GM23338 (cell line): ENCODE measurements around the gene CUX1. TPM values are rescaled to one million over a fixed set of nuclear protein-coding genes. Genes with fewer than 3 reads are reported as not detected.
A peak's percentile ranks its signal among the peaks of the same experiment; 100 is the strongest.

Experiments
- ATAC-seq: fragments of 200-7000 bp; cut with Tn5 transposase; 3 replicates; pipeline ENCODE4 v1.9.1; 2020
- DNase-seq: peaks from one replicate; pipeline ENCODE4 v3.0.0-alpha.2; 2015; ENCODE audit warnings: low spot score
- H2AFZ ChIP-seq: fragments of 200-600 bp; sonication (generic); 2 replicates; pipeline ENCODE4 v1.8.0; 2016; ENCODE audit warnings: antibody characterized with exemption, mild to moderate bottlenecking, moderate library complexity
- H3F3A ChIP-seq: fragments of 200-600 bp; sonication (generic); replicated peaks from 2 replicates; pipeline ENCODE4 v1.8.0; 2017; ENCODE audit warnings: antibody characterized with exemption, mixed run types, low read depth
- H3K27ac ChIP-seq: fragments of 200-600 bp; sonication (generic); 2 replicates; pipeline ENCODE4 v1.6.1; 2016; ENCODE audit warnings: low read depth
- H3K27me3 ChIP-seq: fragments of 200-600 bp; sonication (generic); 2 replicates; pipeline ENCODE4 v1.8.0; 2016; ENCODE audit warnings: mild to moderate bottlenecking, mixed run types, moderate library complexity; ENCODE audit not compliant: insufficient read depth
- H3K36me3 ChIP-seq: fragments of 200-600 bp; sonication (generic); 2 replicates; pipeline ENCODE4 v1.8.0; 2016; ENCODE audit warnings: mild to moderate bottlenecking; ENCODE audit not compliant: insufficient read depth
- H3K4me1 ChIP-seq: fragments of 200-600 bp; sonication (generic); 2 replicates; pipeline ENCODE4 v1.8.0; 2016; ENCODE audit warnings: mild to moderate bottlenecking, moderate library complexity; ENCODE audit not compliant: insufficient read depth
- H3K4me2 ChIP-seq: fragments of 200-600 bp; sonication (generic); 2 replicates; pipeline ENCODE4 v1.7.1; 2017; ENCODE audit warnings: mixed run types
- H3K4me3 ChIP-seq: fragments of 200-600 bp; sonication (generic); 2 replicates; pipeline ENCODE4 v1.6.1; 2016; ENCODE audit warnings: mixed run types
- H3K79me2 ChIP-seq: fragments of 200-600 bp; sonication (generic); replicated peaks from 2 replicates; pipeline ENCODE4 v1.8.0; 2017; ENCODE audit warnings: mild to moderate bottlenecking; ENCODE audit not compliant: insufficient read depth
- H3K9me2 ChIP-seq: fragments of 200-600 bp; sonication (generic); 2 replicates; pipeline ENCODE4 v1.8.0; 2017; ENCODE audit not compliant: insufficient read depth
- H4K20me1 ChIP-seq: fragments of 200-600 bp; sonication (generic); replicated peaks from 2 replicates; pipeline ENCODE4 v1.8.0; 2017; ENCODE audit warnings: mild to moderate bottlenecking; ENCODE audit not compliant: insufficient read depth
- H3K27ac Mint-ChIP-seq: 2 replicates; pipeline ENCODE4 v1.8.0; 2020; ENCODE audit warnings: inconsistent platforms, mild to moderate bottlenecking, moderate library complexity, mixed read lengths
- H3K27me3 Mint-ChIP-seq: 3 replicates; pipeline ENCODE4 v1.8.0; 2022; ENCODE audit warnings: low read depth, mild to moderate bottlenecking, moderate library complexity, mixed read lengths, inconsistent platforms; ENCODE audit not compliant: insufficient read depth, poor library complexity
- H3K36me3 Mint-ChIP-seq: 3 replicates; pipeline ENCODE4 v1.8.0; 2021; ENCODE audit warnings: low read depth, mild to moderate bottlenecking, inconsistent platforms, moderate library complexity, mixed read lengths
- H3K4me1 Mint-ChIP-seq: 3 replicates; pipeline ENCODE4 v1.8.0; 2020; ENCODE audit warnings: mild to moderate bottlenecking, inconsistent platforms, mixed read lengths
- H3K4me3 Mint-ChIP-seq: 3 replicates; pipeline ENCODE4 v1.8.0; 2021; ENCODE audit warnings: moderate library complexity, mild to moderate bottlenecking, inconsistent platforms, mixed read lengths
- H3K9me3 Mint-ChIP-seq: 3 replicates; pipeline ENCODE4 v1.8.0; 2020; ENCODE audit warnings: moderate library complexity, mild to moderate bottlenecking, inconsistent platforms, mixed read lengths
- CREB1 ChIP-seq: fragments of 250-450 bp; sonication (Bioruptor Pico); IDR thresholded peaks from 2 replicates; pipeline ENCODE4 v1.5.0; 2020; ENCODE audit warnings: low read depth, mild to moderate bottlenecking, moderate library complexity
- CTCF ChIP-seq, 2 experiments: fragments of 200-600 bp in 1 of 2; sonication (generic) in 1 of 2; conservative IDR thresholded peaks; 2 replicates each; pipeline versions ENCODE4 v1.5.1 to v1.6.1; 2016 to 2017; ENCODE audit warnings: antibody characterized with exemption in 2 of 2, low read depth in 2 of 2, mild to moderate bottlenecking in 2 of 2, moderate library complexity in 1 of 2
- ETS1 ChIP-seq: IDR thresholded peaks from 2 replicates; pipeline ENCODE4 v1.6.1; 2016; ENCODE audit warnings: antibody characterized with exemption
- EZH2 ChIP-seq: fragments of 200-600 bp; sonication (generic); IDR thresholded peaks from one replicate; pipeline ENCODE4 v1.8.0; 2017; ENCODE audit warnings: antibody characterized with exemption, mild to moderate bottlenecking, low read depth; ENCODE audit not compliant: unreplicated experiment
- EZH2phosphoT487 ChIP-seq: fragments of 200-600 bp; sonication (generic); IDR thresholded peaks from one replicate; pipeline ENCODE4 v1.8.1; 2018; ENCODE audit warnings: antibody characterized with exemption; ENCODE audit not compliant: unreplicated experiment
- JUNB ChIP-seq: IDR thresholded peaks from one replicate; pipeline ENCODE4 v1.6.1; 2016; ENCODE audit warnings: antibody characterized with exemption; ENCODE audit not compliant: unreplicated experiment
- NANOG ChIP-seq: IDR thresholded peaks from 2 replicates; pipeline ENCODE4 v1.6.1; 2016; ENCODE audit warnings: antibody characterized with exemption, borderline replicate concordance
- POLR2AphosphoS5 ChIP-seq: IDR thresholded peaks from 2 replicates; pipeline ENCODE4 v1.6.1; 2016; ENCODE audit warnings: antibody characterized with exemption, low read depth
- STAT1 ChIP-seq: IDR thresholded peaks from one replicate; pipeline ENCODE4 v1.6.1; 2016; ENCODE audit warnings: antibody characterized with exemption; ENCODE audit not compliant: unreplicated experiment
- ZNF114 ChIP-seq: fragments of 250-450 bp; sonication (Bioruptor Pico); IDR thresholded peaks from 2 replicates; pipeline ENCODE4 v1.5.0; 2020; ENCODE audit warnings: mild to moderate bottlenecking, moderate library complexity
- ZNF331 ChIP-seq: fragments of 250-450 bp; sonication (Bioruptor Pico); IDR thresholded peaks from 2 replicates; pipeline ENCODE4 v1.5.0; 2020; ENCODE audit warnings: low read depth, mild to moderate bottlenecking, moderate library complexity
- polyA plus RNA-seq: library from polyadenylated mRNA; unstranded; fragments of >200 nt; fragmentation: Nextera tagmentation; extraction: Ambion mirVana; gene quantifications from 2 replicates; pipeline ENCODE4 v1.2.1, GENCODE V29; 2016
- total RNA-seq: library from RNA; depleted of rRNA; stranded (reverse); fragments of >200 nt; shearing (Covaris generic); gene quantifications from 2 replicates; pipeline ENCODE4 v1.2.3, GENCODE V29; 2014
- TF ChIP-seq, protein P1 (sequence below): IDR thresholded peaks from one replicate; pipeline ENCODE4 v1.6.1; 2018; ENCODE audit warnings: antibody characterized with exemption; ENCODE audit not compliant: unreplicated experiment
- TF ChIP-seq, protein P2 (sequence below): fragments of 250-450 bp; sonication (Bioruptor Pico); IDR thresholded peaks from 2 replicates; pipeline ENCODE4 v1.5.0; 2020; ENCODE audit warnings: mild to moderate bottlenecking, moderate library complexity

The CUX1 gene
- total and polyA plus RNA-seq, 2 experiments from 2014 or later, result 49.9 to 64.0 TPM

DNA sequence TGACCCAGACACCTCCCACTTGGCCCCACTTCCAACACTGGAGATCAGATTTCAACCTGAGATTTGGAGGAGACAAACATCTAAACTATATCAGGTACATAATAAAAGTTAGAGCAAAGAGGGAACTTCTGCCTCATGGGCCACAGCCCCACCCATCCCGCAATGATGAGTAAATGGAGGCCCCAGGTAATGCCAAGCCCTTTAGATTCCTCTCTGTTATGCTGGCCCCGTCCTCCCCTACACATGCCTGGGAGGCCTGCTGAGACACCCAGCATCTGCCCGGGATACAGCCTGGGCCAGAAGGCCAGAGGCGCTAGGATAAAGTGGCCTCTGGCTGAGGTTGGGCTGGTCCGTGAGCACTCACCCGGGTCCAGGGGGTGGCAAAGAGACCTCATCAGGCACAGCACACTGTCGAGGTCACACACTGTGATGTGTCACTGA is 283.7 kb downstream of the CUX1 start:
- no peak for ATAC-seq
- Histone ChIP-seq H3F3A (no peaks in the 10 kb centered on the region), H3K27ac (no peak overlapping the region)

More for the DNA sequence above, 283.7 kb downstream of the CUX1 start:
- H3K27me3 Mint-ChIP-seq, result peaks cover 5% of the 10 kb centered on the region
- no peak overlapping the region for H2AFZ ChIP-seq
- H3K9me3 Mint-ChIP-seq, result no peaks in the 10 kb centered on the region
- no peaks in the 10 kb centered on the region for H3K9me2 ChIP-seq
- H3K27ac Mint-ChIP-seq, result peak overlapping the region; percentile 56
- no peaks in the 10 kb centered on the region for H3K27me3 ChIP-seq
- DNase-seq, result no peak
- peaks cover 41% of the 10 kb centered on the region for H3K36me3 Mint-ChIP-seq
- H3K4me2 ChIP-seq, result no peak overlapping the region
- TF ChIP-seq EZH2 (no peak), CTCF (conservative IDR thresholded peaks at IDR 0.05; ENCODE audit: low read depth in 2 of 2) (no peak), EZH2phosphoT487 (no peak), POLR2AphosphoS5 (no peak), ZNF114 (CRISPR knock-in tag) (no peak), CREB1 (no peak), JUNB (no peak), ETS1 (no peak), STAT1 (no peak), ZNF331 (CRISPR knock-in tag) (no peak), NANOG (no peak)
- TF ChIP-seq, protein P1, sequence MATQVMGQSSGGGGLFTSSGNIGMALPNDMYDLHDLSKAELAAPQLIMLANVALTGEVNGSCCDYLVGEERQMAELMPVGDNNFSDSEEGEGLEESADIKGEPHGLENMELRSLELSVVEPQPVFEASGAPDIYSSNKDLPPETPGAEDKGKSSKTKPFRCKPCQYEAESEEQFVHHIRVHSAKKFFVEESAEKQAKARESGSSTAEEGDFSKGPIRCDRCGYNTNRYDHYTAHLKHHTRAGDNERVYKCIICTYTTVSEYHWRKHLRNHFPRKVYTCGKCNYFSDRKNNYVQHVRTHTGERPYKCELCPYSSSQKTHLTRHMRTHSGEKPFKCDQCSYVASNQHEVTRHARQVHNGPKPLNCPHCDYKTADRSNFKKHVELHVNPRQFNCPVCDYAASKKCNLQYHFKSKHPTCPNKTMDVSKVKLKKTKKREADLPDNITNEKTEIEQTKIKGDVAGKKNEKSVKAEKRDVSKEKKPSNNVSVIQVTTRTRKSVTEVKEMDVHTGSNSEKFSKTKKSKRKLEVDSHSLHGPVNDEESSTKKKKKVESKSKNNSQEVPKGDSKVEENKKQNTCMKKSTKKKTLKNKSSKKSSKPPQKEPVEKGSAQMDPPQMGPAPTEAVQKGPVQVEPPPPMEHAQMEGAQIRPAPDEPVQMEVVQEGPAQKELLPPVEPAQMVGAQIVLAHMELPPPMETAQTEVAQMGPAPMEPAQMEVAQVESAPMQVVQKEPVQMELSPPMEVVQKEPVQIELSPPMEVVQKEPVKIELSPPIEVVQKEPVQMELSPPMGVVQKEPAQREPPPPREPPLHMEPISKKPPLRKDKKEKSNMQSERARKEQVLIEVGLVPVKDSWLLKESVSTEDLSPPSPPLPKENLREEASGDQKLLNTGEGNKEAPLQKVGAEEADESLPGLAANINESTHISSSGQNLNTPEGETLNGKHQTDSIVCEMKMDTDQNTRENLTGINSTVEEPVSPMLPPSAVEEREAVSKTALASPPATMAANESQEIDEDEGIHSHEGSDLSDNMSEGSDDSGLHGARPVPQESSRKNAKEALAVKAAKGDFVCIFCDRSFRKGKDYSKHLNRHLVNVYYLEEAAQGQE, result no peak
- TF ChIP-seq, protein P2, sequence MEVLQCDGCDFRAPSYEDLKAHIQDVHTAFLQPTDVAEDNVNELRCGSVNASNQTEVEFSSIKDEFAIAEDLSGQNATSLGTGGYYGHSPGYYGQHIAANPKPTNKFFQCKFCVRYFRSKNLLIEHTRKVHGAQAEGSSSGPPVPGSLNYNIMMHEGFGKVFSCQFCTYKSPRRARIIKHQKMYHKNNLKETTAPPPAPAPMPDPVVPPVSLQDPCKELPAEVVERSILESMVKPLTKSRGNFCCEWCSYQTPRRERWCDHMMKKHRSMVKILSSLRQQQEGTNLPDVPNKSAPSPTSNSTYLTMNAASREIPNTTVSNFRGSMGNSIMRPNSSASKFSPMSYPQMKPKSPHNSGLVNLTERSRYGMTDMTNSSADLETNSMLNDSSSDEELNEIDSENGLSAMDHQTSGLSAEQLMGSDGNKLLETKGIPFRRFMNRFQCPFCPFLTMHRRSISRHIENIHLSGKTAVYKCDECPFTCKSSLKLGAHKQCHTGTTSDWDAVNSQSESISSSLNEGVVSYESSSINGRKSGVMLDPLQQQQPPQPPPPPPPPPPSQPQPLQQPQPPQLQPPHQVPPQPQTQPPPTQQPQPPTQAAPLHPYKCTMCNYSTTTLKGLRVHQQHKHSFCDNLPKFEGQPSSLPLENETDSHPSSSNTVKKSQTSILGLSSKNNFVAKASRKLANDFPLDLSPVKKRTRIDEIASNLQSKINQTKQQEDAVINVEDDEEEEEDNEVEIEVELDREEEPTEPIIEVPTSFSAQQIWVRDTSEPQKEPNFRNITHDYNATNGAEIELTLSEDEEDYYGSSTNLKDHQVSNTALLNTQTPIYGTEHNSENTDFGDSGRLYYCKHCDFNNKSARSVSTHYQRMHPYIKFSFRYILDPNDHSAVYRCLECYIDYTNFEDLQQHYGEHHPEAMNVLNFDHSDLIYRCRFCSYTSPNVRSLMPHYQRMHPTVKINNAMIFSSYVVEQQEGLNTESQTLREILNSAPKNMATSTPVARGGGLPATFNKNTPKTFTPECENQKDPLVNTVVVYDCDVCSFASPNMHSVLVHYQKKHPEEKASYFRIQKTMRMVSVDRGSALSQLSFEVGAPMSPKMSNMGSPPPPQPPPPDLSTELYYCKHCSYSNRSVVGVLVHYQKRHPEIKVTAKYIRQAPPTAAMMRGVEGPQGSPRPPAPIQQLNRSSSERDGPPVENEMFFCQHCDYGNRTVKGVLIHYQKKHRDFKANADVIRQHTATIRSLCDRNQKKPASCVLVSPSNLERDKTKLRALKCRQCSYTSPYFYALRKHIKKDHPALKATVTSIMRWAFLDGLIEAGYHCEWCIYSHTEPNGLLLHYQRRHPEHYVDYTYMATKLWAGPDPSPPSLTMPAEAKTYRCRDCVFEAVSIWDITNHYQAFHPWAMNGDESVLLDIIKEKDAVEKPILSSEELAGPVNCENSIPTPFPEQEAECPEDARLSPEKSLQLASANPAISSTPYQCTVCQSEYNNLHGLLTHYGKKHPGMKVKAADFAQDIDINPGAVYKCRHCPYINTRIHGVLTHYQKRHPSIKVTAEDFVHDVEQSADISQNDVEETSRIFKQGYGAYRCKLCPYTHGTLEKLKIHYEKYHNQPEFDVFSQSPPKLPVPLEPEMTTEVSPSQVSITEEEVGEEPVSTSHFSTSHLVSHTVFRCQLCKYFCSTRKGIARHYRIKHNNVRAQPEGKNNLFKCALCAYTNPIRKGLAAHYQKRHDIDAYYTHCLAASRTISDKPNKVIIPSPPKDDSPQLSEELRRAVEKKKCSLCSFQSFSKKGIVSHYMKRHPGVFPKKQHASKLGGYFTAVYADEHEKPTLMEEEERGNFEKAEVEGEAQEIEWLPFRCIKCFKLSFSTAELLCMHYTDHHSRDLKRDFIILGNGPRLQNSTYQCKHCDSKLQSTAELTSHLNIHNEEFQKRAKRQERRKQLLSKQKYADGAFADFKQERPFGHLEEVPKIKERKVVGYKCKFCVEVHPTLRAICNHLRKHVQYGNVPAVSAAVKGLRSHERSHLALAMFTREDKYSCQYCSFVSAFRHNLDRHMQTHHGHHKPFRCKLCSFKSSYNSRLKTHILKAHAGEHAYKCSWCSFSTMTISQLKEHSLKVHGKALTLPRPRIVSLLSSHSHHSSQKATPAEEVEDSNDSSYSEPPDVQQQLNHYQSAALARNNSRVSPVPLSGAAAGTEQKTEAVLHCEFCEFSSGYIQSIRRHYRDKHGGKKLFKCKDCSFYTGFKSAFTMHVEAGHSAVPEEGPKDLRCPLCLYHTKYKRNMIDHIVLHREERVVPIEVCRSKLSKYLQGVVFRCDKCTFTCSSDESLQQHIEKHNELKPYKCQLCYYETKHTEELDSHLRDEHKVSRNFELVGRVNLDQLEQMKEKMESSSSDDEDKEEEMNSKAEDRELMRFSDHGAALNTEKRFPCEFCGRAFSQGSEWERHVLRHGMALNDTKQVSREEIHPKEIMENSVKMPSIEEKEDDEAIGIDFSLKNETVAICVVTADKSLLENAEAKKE, result no peak
- H3K4me3 ChIP-seq, result no peak overlapping the region
- peaks cover 3% of the 10 kb centered on the region; the same call in 1 of the 3 replicates for H3K4me1 Mint-ChIP-seq
- H3K79me2 ChIP-seq, result no peaks in the 10 kb centered on the region
- peaks cover 8% of the 10 kb centered on the region for H3K36me3 ChIP-seq
- H4K20me1 ChIP-seq, result no peaks in the 10 kb centered on the region
- no peaks in the 10 kb centered on the region; the same call in 1 of the 2 replicates for H3K4me1 ChIP-seq
- no peak overlapping the region for H3K4me3 Mint-ChIP-seq
